Measurements from ENCODE around the gene MYLK.
"Not testable (repeated sequence)": the region's sequence is repeated elsewhere in the genome, so short reads cannot be mapped to it uniquely, and the experiment has no call there.

The MYLK gene

GRCh38 chr3:123884203-123884831 is at the start of gene MYLK:
MYLK (minus strand) TSS chr3:123884332; CDS start chr3:123793841, 90,491 bp downstream.
- peak; percentile 99 for DNase-seq

- DNase-seq, result no peak
Observed at GRCh38 chr3:123930445-123930844, 46.3 kb upstream of the MYLK start.

- DNase-seq, result no peak
Observed at GRCh38 chr3:123929325-123929724, 45.2 kb upstream of the MYLK start.

GRCh38 chr3:123926396-123926795 is 42.3 kb upstream of the MYLK start:
- DNase-seq, result no peak

- DNase-seq, result no peak
Observed at GRCh38 chr3:123920868-123921267, 36.7 kb upstream of the MYLK start.

- no peak for DNase-seq
Observed at GRCh38 chr3:123920383-123920782, 36.3 kb upstream of the MYLK start.

- no peak for DNase-seq
Observed at GRCh38 chr3:123919353-123919752, 35.2 kb upstream of the MYLK start.

GRCh38 chr3:123914829-123915228 is 30.7 kb upstream of the MYLK start:
- DNase-seq, result no peak

GRCh38 chr3:123909785-123910184 is 25.7 kb upstream of the MYLK start:
- no peak for DNase-seq

GRCh38 chr3:123907720-123908119 is 23.6 kb upstream of the MYLK start:
- DNase-seq, result no peak

- DNase-seq, result no peak
Observed at GRCh38 chr3:123899300-123899865, 15.3 kb upstream of the MYLK start.

- DNase-seq, result no peak
Observed at GRCh38 chr3:123893012-123893411, 8.9 kb upstream of the MYLK start.

- no peak for DNase-seq
Observed at GRCh38 chr3:123892195-123892594, 8.1 kb upstream of the MYLK start.

GRCh38 chr3:123890991-123891390 is 6.9 kb upstream of the MYLK start:
- DNase-seq, result not testable (repeated sequence)

GRCh38 chr3:123890162-123890561 is 6.0 kb upstream of the MYLK start:
- not testable (repeated sequence) for DNase-seq

- DNase-seq, result no peak
Observed at GRCh38 chr3:123884993-123885392, 861 bp upstream of the MYLK start.

- peak; percentile 63 for DNase-seq
Observed at GRCh38 chr3:123883701-123884202, 380 bp downstream of the MYLK start.

GRCh38 chr3:123883111-123883510 is 1.0 kb downstream of the MYLK start:
- no peak for DNase-seq

- no peak for DNase-seq
Observed at GRCh38 chr3:123881771-123882170, 2.4 kb downstream of the MYLK start.

GRCh38 chr3:123880998-123881561 is 3.1 kb downstream of the MYLK start:
- peak; percentile 62 for DNase-seq

- no peak for DNase-seq
Observed at GRCh38 chr3:123878807-123879206, 5.3 kb downstream of the MYLK start.

GRCh38 chr3:123877965-123878364 is 6.2 kb downstream of the MYLK start:
- no peak for DNase-seq

GRCh38 chr3:123877466-123877865 is 6.7 kb downstream of the MYLK start:
- DNase-seq, result no peak

- DNase-seq, result no peak
Observed at GRCh38 chr3:123876858-123877257, 7.3 kb downstream of the MYLK start.

Measured in islet precursor cell (in vitro differentiated cells).